HG03108 (cell line): ENCODE results near the gene HOXA6.

Experiments used
- ATAC-seq: cut with Tn5 transposase; IDR thresholded peaks from one replicate; pipeline ENCODE4 v1.9.1; 2021; ENCODE audit warnings: moderate library complexity; ENCODE audit not compliant: unreplicated experiment

HOXA6 gene

GRCh38 chr7:27147199-27148030, at the start of gene HOXA6:
HOXA6 (minus strand) TSS chr7:27147774; CDS start chr7:27147749, 25 bp downstream.
- no peak for ATAC-seq

- no peak for ATAC-seq
Observed at GRCh38 chr7:27196287-27196767, 48.8 kb upstream of the HOXA6 start.

- no peak for ATAC-seq
Observed at GRCh38 chr7:27194686-27195379, 47.3 kb upstream of the HOXA6 start.

GRCh38 chr7:27194002-27194352, 46.4 kb upstream of the HOXA6 start:
- ATAC-seq, result no peak

- ATAC-seq, result no peak
Observed at GRCh38 chr7:27193335-27194001, 45.9 kb upstream of the HOXA6 start.

- ATAC-seq, result no peak
Observed at GRCh38 chr7:27192546-27193334, 45.2 kb upstream of the HOXA6 start.

GRCh38 chr7:27191833-27192545, 44.4 kb upstream of the HOXA6 start:
- ATAC-seq, result no peak

GRCh38 chr7:27191161-27191731, 43.7 kb upstream of the HOXA6 start:
- no peak for ATAC-seq

- ATAC-seq, result no peak
Observed at GRCh38 chr7:27189997-27190748, 42.6 kb upstream of the HOXA6 start.

- no peak for ATAC-seq
Observed at GRCh38 chr7:27189295-27189996, 41.9 kb upstream of the HOXA6 start.

GRCh38 chr7:27188386-27189294, 41.1 kb upstream of the HOXA6 start:
- ATAC-seq, result no peak

- ATAC-seq, result no peak
Observed at GRCh38 chr7:27187475-27188385, 40.2 kb upstream of the HOXA6 start.

- ATAC-seq, result no peak
Observed at GRCh38 chr7:27186668-27187474, 39.3 kb upstream of the HOXA6 start.

- ATAC-seq, result no peak
Observed at GRCh38 chr7:27185854-27186667, 38.5 kb upstream of the HOXA6 start.
